Stimulated activated CD4-positive, alpha-beta T cell treated with anti-CD3 and anti-CD28 coated beads, Interleukin-15, amount 100 ng/mL, for 1 hour (primary cell): ENCODE measurements around the gene CORO2A.
"Not testable (repeated sequence)": the region's sequence is repeated elsewhere in the genome, so short reads cannot be mapped to it uniquely, and the experiment has no call there.

Experiments used
- DNase-seq, 2 donors: peaks; one replicate each; pipeline ENCODE4 v3.0.0-alpha.2; 2020; ENCODE audit warnings: low read depth in 1 of 2, low spot score in 1 of 2

The CORO2A gene

DNA sequence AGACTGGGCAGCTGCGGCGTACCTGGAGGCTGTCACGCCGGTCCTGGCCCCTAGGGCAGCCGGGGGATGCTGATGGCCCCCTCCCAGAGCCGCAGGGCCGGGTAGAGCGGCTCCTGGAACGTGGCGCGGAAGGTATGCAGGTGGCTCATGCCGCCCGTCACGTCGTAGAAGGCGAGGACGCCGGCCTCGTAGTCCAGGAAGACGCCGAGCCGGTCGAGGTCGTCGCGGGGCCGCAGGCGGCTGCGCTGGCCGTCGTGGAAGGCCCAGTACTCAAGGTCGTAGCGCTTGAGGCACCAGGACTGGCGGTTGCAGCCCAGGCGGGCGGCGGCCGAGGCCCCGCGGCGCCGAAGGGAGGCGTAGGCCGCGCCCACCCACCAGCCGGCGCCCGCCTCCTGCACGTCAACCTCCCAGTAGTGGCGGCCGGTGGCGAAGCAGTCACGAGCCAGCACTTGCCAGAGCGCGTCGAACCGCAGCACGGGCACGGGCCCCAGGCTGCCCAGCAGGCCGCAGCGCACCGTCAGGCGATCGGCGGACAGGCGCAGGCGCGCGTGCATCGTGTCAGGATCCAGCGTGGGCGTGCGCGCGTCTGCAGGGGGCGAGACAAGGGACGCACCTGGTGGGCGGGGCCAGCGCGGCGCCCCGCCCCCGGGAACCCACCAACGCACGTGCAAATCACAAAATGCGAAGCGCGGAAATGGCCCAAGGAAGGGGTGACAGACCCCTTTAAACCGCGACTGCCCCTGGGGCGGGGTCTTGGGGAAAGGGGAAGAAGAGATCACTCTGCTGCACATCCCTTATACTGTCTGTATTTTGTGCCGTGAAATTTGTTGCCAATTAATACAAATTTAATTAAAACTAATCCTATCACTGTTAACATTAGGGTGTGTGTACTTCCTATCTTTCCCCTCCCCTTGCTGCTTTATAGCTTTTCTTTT lies 104.8 kb downstream of the CORO2A start:
- DNase-seq, result peak in 1 of 2 donors; percentile 20

- DNase-seq, result no peak
These were observed 106.0 kb downstream of the CORO2A start for GRCh38 chr9:98086461-98086860.

GRCh38 chr9:98085944-98086343 lies 106.5 kb downstream of the CORO2A start:
- DNase-seq, result no peak

DNA sequence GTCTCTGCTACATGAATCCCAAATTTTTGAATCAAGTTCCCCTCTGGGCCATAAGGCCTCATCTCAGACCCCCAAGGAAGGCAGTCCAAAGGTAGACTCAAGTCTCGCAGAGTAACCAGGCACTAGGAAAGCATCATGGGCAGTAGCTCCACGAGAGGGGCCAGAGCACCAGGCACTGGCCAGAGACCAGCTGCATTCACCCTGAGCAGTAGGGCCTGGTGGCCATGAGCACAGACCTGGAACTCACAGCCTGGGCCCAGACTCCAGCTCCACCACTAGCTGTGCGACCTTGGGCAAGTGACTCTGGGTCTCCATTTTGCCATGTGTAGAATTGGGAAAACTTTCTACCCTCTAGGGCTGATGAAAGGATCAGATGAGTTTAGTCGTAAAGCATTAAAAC lies 107.4 kb downstream of the CORO2A start:
- DNase-seq, result no peak

- no peak for DNase-seq
These were observed 108.0 kb downstream of the CORO2A start for GRCh38 chr9:98084396-98084795.

- DNase-seq, result no peak
These were observed 108.8 kb downstream of the CORO2A start for GRCh38 chr9:98083566-98084183.

DNA sequence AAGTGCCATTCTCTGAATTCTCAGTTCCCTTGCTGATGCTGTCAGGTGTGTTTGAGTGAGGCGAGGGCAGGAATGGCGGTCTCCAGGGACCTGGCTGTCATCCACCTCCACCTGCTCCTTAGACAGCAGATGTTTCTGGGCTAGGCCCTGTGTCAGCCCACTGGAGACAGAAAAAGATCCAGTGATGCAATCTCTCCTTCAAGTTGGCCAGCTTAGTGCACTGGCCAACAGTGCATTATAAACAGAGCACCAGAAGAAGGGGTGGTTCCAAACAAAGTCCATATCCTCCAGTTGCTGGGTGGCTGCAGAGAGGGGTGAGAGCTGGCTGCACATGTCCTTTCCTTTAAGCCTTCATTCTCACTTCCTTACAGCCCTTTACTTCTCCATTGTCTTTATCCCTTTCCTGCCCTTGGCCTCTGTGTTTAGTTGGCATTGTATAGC lies 109.4 kb downstream of the CORO2A start:
- no peak for DNase-seq

- DNase-seq, result no peak
These were observed 110.8 kb downstream of the CORO2A start for GRCh38 chr9:98081477-98082219.

GRCh38 chr9:98080780-98081179 lies 111.7 kb downstream of the CORO2A start:
- DNase-seq, result no peak

DNA sequence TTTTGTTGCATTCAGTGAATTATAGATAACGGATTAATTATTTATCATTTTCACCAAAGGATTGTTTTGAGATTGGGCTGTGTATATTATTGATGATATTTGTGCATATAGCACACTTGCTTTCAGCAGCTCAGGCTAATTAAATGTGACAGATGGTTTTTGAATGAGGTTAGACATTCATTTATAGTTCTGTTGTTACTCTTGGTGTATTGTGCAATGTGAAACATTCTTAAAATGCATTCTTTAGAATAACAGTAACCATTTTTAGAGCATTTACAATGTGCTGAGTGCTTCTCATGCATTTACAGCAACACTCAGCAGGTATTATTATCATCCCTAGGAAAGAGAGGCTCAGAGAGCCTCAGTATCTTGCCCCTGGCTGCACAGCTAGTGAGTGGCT lies 112.1 kb downstream of the CORO2A start:
- DNase-seq, result no peak

DNA sequence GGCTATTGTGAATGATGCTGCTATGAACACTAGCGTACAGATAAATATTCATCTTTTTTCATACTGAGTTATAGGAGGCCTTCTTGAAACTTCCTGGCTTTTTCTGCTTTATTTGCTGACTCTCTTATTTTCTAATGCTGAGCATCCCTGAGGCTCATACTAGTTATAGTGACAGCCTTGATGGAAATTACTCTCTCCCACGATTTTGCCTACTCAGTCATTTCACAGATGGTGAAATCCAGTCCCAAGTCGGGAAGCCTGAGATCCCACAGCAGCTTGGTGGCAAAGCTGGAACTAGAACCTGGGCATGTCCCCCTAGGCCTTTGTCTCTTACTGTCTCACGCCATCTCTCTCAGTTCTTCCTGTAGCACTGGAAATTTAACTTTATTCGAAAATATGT lies 113.5 kb downstream of the CORO2A start:
- DNase-seq, result no peak

DNA sequence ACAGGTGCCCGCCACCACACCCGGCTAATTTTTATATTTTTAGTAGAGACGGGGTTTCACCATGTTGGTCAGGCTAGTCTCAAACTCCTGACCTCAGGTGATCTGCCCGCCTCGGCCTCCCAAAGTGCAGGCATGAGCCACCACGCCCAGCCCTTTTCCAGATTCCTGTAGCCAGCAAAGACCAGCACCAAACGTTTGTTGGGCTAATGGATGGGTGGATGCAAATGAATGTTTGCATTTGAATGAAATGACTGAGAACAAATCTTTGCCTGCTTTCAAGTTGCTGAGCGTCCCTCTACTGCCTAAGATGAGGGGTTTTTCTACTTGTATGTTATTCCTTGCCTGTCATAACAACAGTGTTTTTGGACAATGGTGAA lies 115.9 kb downstream of the CORO2A start:
- DNase-seq, result not testable (repeated sequence)

DNA sequence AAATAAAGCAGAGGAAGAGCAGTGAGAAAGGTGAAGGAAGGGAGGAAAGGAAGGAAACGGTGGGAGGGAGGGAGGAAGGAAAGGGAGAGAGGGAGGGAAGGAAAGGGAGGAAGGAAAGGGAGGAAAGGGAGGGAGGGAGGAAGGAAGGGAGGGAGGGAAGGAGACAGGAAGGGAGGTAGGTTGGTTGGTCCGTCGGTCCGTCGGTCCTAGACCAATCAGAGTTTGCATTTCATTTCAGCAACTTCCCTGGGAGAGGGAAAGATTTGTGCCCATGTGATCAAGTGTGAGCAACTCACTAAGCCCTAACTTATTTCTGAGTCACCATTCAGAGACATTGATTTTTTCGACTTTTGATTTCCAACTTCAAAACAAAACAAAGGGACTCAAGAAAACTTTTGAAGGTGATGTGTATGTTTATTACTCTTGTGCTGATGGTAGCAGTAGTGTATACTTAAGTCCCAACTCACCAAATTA lies 117.1 kb downstream of the CORO2A start:
- no peak for DNase-seq

GRCh38 chr9:98074115-98074990 lies 118.1 kb downstream of the CORO2A start:
- peak; percentile 44 to 56 for DNase-seq

DNA sequence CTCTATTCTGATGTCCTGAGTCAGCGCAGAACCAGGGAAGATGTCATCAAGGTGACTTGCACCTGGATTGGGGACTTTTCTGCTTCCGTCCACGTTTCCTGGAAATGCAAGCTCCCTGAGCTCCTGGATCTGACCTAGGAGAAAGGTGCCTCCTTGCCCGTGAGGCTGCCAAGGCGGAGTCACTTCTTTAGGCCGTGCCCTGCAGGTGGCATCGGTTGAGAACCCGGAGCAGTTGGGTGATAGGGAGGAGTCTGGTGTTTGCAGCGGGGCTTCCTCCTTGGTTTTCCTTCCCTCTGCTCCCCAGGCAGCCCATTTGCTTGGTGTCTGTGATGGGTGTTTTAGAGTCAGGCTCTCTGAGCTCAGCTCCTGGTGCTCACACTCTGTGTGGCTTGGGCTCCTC lies 120.7 kb downstream of the CORO2A start:
- no peak for DNase-seq
